Endodermal cell (in vitro differentiated cells): ENCODE results near the gene CMYA5. TPM values are rescaled to one million over a fixed set of nuclear protein-coding genes. Genes with fewer than 3 reads are reported as not detected.
A peak's percentile ranks its signal among the peaks of the same experiment; 100 is the strongest.

Experiments
- DNase-seq: peaks from one replicate; pipeline ENCODE4 v3.0.0-alpha.2; 2017
- H3K27ac ChIP-seq: 2 replicates; pipeline ENCODE4 v1.5.1; 2013; ENCODE audit warnings: mild to moderate bottlenecking, low read depth, low read length, moderate library complexity
- H3K27me3 ChIP-seq: 2 replicates; pipeline ENCODE4 v1.6.1; 2013; ENCODE audit warnings: mild to moderate bottlenecking, low read length, moderate library complexity; ENCODE audit not compliant: insufficient read depth, control insufficient read depth, poor library complexity, severe bottlenecking
- H3K36me3 ChIP-seq: 2 replicates; pipeline ENCODE4 v1.7.0; 2013; ENCODE audit warnings: mild to moderate bottlenecking, low read length, moderate library complexity; ENCODE audit not compliant: control insufficient read depth, insufficient read depth
- H3K4me1 ChIP-seq: one replicate; pipeline ENCODE4 v1.7.0; 2013; ENCODE audit warnings: low read length; ENCODE audit not compliant: control insufficient read depth, insufficient read depth
- H3K4me3 ChIP-seq: 2 replicates; pipeline ENCODE4 v1.5.1; 2013; ENCODE audit warnings: mild to moderate bottlenecking, low read length, moderate library complexity
- H3K9ac ChIP-seq: 2 replicates; pipeline ENCODE4 v1.6.1; 2013; ENCODE audit warnings: mild to moderate bottlenecking, low read length, moderate library complexity; ENCODE audit not compliant: poor library complexity, severe bottlenecking; ENCODE audit errors: extremely low read depth
- H3K9me3 ChIP-seq: 2 replicates; pipeline ENCODE4 v1.6.1; 2013; ENCODE audit warnings: mild to moderate bottlenecking, low read length, moderate library complexity; ENCODE audit not compliant: control insufficient read depth
- H3K27ac Mint-ChIP-seq: 2 replicates; pipeline ENCODE4 v1.8.0; 2020; ENCODE audit warnings: mixed read lengths
- H3K27me3 Mint-ChIP-seq: 2 replicates; pipeline ENCODE4 v1.8.0; 2021; ENCODE audit warnings: mild to moderate bottlenecking, mixed read lengths; ENCODE audit not compliant: insufficient read depth
- H3K36me3 Mint-ChIP-seq: 2 replicates; pipeline ENCODE4 v1.8.0; 2020; ENCODE audit warnings: low read depth, mixed read lengths
- H3K4me1 Mint-ChIP-seq: 2 replicates; pipeline ENCODE4 v1.8.0; 2020; ENCODE audit warnings: mixed read lengths
- H3K4me3 Mint-ChIP-seq: 2 replicates; pipeline ENCODE4 v1.8.0; 2020; ENCODE audit warnings: mild to moderate bottlenecking, moderate library complexity, mixed read lengths
- H3K9me3 Mint-ChIP-seq: 2 replicates; pipeline ENCODE4 v1.8.0; 2020; ENCODE audit warnings: mild to moderate bottlenecking, mixed read lengths
- CTCF ChIP-seq: fragments of 200-600 bp; sonication (generic); conservative IDR thresholded peaks from 2 replicates; pipeline ENCODE4 v1.5.0; 2021; ENCODE audit warnings: antibody characterized with exemption, mild to moderate bottlenecking
- WGBS, 2 experiments: methylation state at CpG; one replicate each; pipeline versions ENCODE4 v1.1.5 to v1.1.7; 2013; ENCODE audit warnings: missing lambda C conversion rate in 2 of 2, mixed read lengths in 1 of 2; ENCODE audit not compliant: insufficient coverage in 1 of 2, insufficient read length in 1 of 2; 5-methylcytosine and 5-hydroxymethylcytosine counted together
- total RNA-seq, 2 donors: library from RNA; stranded (reverse); fragmentation: NEBNext Ultra II Directional in 1 of 2; extraction: Animal tissue kit (Norgen Biotek cat#: 25700) in 1 of 2; gene quantifications; 2 replicates in 1 of 2; 3 replicates in 1 of 2; pipeline ENCODE4 v1.2.1, GENCODE V29; 2021

CMYA5 gene
- total RNA-seq, 2 donors from 2014 or later: 0.69 to 1.6 TPM

- Mint-ChIP-seq H3K4me1 (peaks cover 9% of the 10 kb centered on the region), H3K27ac (no peak overlapping the region), H3K4me3 (no peak overlapping the region), H3K9me3 (peaks cover 30% of the 10 kb centered on the region), H3K27me3 (peaks cover 2% of the 10 kb centered on the region), H3K36me3 (peaks cover 5% of the 10 kb centered on the region)
- peaks cover 20% of the 10 kb centered on the region for H3K9me3 ChIP-seq
- DNase-seq: peak; percentile 58
- H3K36me3 ChIP-seq: no peaks in the 10 kb centered on the region
- H3K27ac ChIP-seq: no peak overlapping the region
- H3K27me3 ChIP-seq: no peaks in the 10 kb centered on the region
- no peak overlapping the region for H3K4me3 ChIP-seq
- no peaks in the 10 kb centered on the region for H3K4me1 ChIP-seq
- TF ChIP-seq CTCF: no peak
- no peak overlapping the region for H3K9ac ChIP-seq
- 39 to 87% methylated on average over 2 of the region's 2 CpGs for WGBS, 2 experiments
Measured at GRCh38 chr5:79771387-79771786, 81.8 kb downstream of the CMYA5 start.

- no peak overlapping the region for H3K4me3 ChIP-seq
- H3K9ac ChIP-seq: no peak overlapping the region
- H3K9me3 ChIP-seq: peaks cover 20% of the 10 kb centered on the region
- H3K27ac ChIP-seq: no peak overlapping the region
- no peak for DNase-seq
- H3K4me1 ChIP-seq: no peaks in the 10 kb centered on the region
- no peaks in the 10 kb centered on the region for H3K27me3 ChIP-seq
- Mint-ChIP-seq H3K9me3 (peaks cover 26% of the 10 kb centered on the region), H3K27ac (no peak overlapping the region), H3K4me1 (peaks cover 9% of the 10 kb centered on the region), H3K36me3 (peaks cover 5% of the 10 kb centered on the region), H3K27me3 (peaks cover 2% of the 10 kb centered on the region), H3K4me3 (no peak overlapping the region)
- no peak for TF ChIP-seq CTCF
- WGBS, 2 experiments: 93 to 100% methylated on average over 1 to 5 of the region's 5 CpGs
- no peaks in the 10 kb centered on the region for H3K36me3 ChIP-seq
Measured at GRCh38 chr5:79772651-79773050, 83.0 kb downstream of the CMYA5 start.

- no peaks in the 10 kb centered on the region for H3K36me3 ChIP-seq
- no peak overlapping the region for H3K9ac ChIP-seq
- DNase-seq: no peak
- Mint-ChIP-seq H3K36me3 (peaks cover 5% of the 10 kb centered on the region), H3K27ac (no peak overlapping the region), H3K4me1 (peaks cover 9% of the 10 kb centered on the region), H3K27me3 (peaks cover 2% of the 10 kb centered on the region), H3K9me3 (peaks cover 24% of the 10 kb centered on the region), H3K4me3 (no peak overlapping the region)
- H3K27me3 ChIP-seq: no peaks in the 10 kb centered on the region
- no peak overlapping the region for H3K27ac ChIP-seq
- 96 to 100% methylated on average over 1 to 4 of the region's 4 CpGs for WGBS, 2 experiments
- no peaks in the 10 kb centered on the region for H3K4me1 ChIP-seq
- no peak overlapping the region for H3K4me3 ChIP-seq
- peaks cover 20% of the 10 kb centered on the region for H3K9me3 ChIP-seq
- TF ChIP-seq CTCF: no peak
Measured at GRCh38 chr5:79773612-79774011, 84.0 kb downstream of the CMYA5 start.
